GM23338 (cell line): ENCODE results near the gene CPLX1. TPM values are rescaled to one million over a fixed set of nuclear protein-coding genes. Genes with fewer than 3 reads are reported as not detected.

ENCODE experiments used
- ATAC-seq: fragments of 200-7000 bp; cut with Tn5 transposase; 3 replicates; pipeline ENCODE4 v1.9.1; 2020
- DNase-seq: peaks from one replicate; pipeline ENCODE4 v3.0.0-alpha.2; 2015; ENCODE audit warnings: low spot score
- H2AFZ ChIP-seq: fragments of 200-600 bp; sonication (generic); 2 replicates; pipeline ENCODE4 v1.8.0; 2016; ENCODE audit warnings: antibody characterized with exemption, mild to moderate bottlenecking, moderate library complexity
- H3F3A ChIP-seq: fragments of 200-600 bp; sonication (generic); replicated peaks from 2 replicates; pipeline ENCODE4 v1.8.0; 2017; ENCODE audit warnings: antibody characterized with exemption, mixed run types, low read depth
- H3K27ac ChIP-seq: fragments of 200-600 bp; sonication (generic); 2 replicates; pipeline ENCODE4 v1.6.1; 2016; ENCODE audit warnings: low read depth
- H3K27me3 ChIP-seq: fragments of 200-600 bp; sonication (generic); 2 replicates; pipeline ENCODE4 v1.8.0; 2016; ENCODE audit warnings: mild to moderate bottlenecking, mixed run types, moderate library complexity; ENCODE audit not compliant: insufficient read depth
- H3K36me3 ChIP-seq: fragments of 200-600 bp; sonication (generic); 2 replicates; pipeline ENCODE4 v1.8.0; 2016; ENCODE audit warnings: mild to moderate bottlenecking; ENCODE audit not compliant: insufficient read depth
- H3K4me1 ChIP-seq: fragments of 200-600 bp; sonication (generic); 2 replicates; pipeline ENCODE4 v1.8.0; 2016; ENCODE audit warnings: mild to moderate bottlenecking, moderate library complexity; ENCODE audit not compliant: insufficient read depth
- H3K4me2 ChIP-seq: fragments of 200-600 bp; sonication (generic); 2 replicates; pipeline ENCODE4 v1.7.1; 2017; ENCODE audit warnings: mixed run types
- H3K4me3 ChIP-seq: fragments of 200-600 bp; sonication (generic); 2 replicates; pipeline ENCODE4 v1.6.1; 2016; ENCODE audit warnings: mixed run types
- H3K79me2 ChIP-seq: fragments of 200-600 bp; sonication (generic); replicated peaks from 2 replicates; pipeline ENCODE4 v1.8.0; 2017; ENCODE audit warnings: mild to moderate bottlenecking; ENCODE audit not compliant: insufficient read depth
- H3K9me2 ChIP-seq: fragments of 200-600 bp; sonication (generic); 2 replicates; pipeline ENCODE4 v1.8.0; 2017; ENCODE audit not compliant: insufficient read depth
- H4K20me1 ChIP-seq: fragments of 200-600 bp; sonication (generic); replicated peaks from 2 replicates; pipeline ENCODE4 v1.8.0; 2017; ENCODE audit warnings: mild to moderate bottlenecking; ENCODE audit not compliant: insufficient read depth
- H3K27ac Mint-ChIP-seq: 2 replicates; pipeline ENCODE4 v1.8.0; 2020; ENCODE audit warnings: inconsistent platforms, mild to moderate bottlenecking, moderate library complexity, mixed read lengths
- H3K27me3 Mint-ChIP-seq: 3 replicates; pipeline ENCODE4 v1.8.0; 2022; ENCODE audit warnings: low read depth, mild to moderate bottlenecking, moderate library complexity, mixed read lengths, inconsistent platforms; ENCODE audit not compliant: insufficient read depth, poor library complexity
- H3K36me3 Mint-ChIP-seq: 3 replicates; pipeline ENCODE4 v1.8.0; 2021; ENCODE audit warnings: low read depth, mild to moderate bottlenecking, inconsistent platforms, moderate library complexity, mixed read lengths
- H3K4me1 Mint-ChIP-seq: 3 replicates; pipeline ENCODE4 v1.8.0; 2020; ENCODE audit warnings: mild to moderate bottlenecking, inconsistent platforms, mixed read lengths
- H3K4me3 Mint-ChIP-seq: 3 replicates; pipeline ENCODE4 v1.8.0; 2021; ENCODE audit warnings: moderate library complexity, mild to moderate bottlenecking, inconsistent platforms, mixed read lengths
- H3K9me3 Mint-ChIP-seq: 3 replicates; pipeline ENCODE4 v1.8.0; 2020; ENCODE audit warnings: moderate library complexity, mild to moderate bottlenecking, inconsistent platforms, mixed read lengths
- CREB1 ChIP-seq: fragments of 250-450 bp; sonication (Bioruptor Pico); IDR thresholded peaks from 2 replicates; pipeline ENCODE4 v1.5.0; 2020; ENCODE audit warnings: low read depth, mild to moderate bottlenecking, moderate library complexity
- EZH2 ChIP-seq: fragments of 200-600 bp; sonication (generic); IDR thresholded peaks from one replicate; pipeline ENCODE4 v1.8.0; 2017; ENCODE audit warnings: antibody characterized with exemption, mild to moderate bottlenecking, low read depth; ENCODE audit not compliant: unreplicated experiment
- EZH2phosphoT487 ChIP-seq: fragments of 200-600 bp; sonication (generic); IDR thresholded peaks from one replicate; pipeline ENCODE4 v1.8.1; 2018; ENCODE audit warnings: antibody characterized with exemption; ENCODE audit not compliant: unreplicated experiment
- JUNB ChIP-seq: IDR thresholded peaks from one replicate; pipeline ENCODE4 v1.6.1; 2016; ENCODE audit warnings: antibody characterized with exemption; ENCODE audit not compliant: unreplicated experiment
- NANOG ChIP-seq: IDR thresholded peaks from 2 replicates; pipeline ENCODE4 v1.6.1; 2016; ENCODE audit warnings: antibody characterized with exemption, borderline replicate concordance
- POLR2AphosphoS5 ChIP-seq: IDR thresholded peaks from 2 replicates; pipeline ENCODE4 v1.6.1; 2016; ENCODE audit warnings: antibody characterized with exemption, low read depth
- STAT1 ChIP-seq: IDR thresholded peaks from one replicate; pipeline ENCODE4 v1.6.1; 2016; ENCODE audit warnings: antibody characterized with exemption; ENCODE audit not compliant: unreplicated experiment
- ZNF114 ChIP-seq: fragments of 250-450 bp; sonication (Bioruptor Pico); IDR thresholded peaks from 2 replicates; pipeline ENCODE4 v1.5.0; 2020; ENCODE audit warnings: mild to moderate bottlenecking, moderate library complexity
- ZNF331 ChIP-seq: fragments of 250-450 bp; sonication (Bioruptor Pico); IDR thresholded peaks from 2 replicates; pipeline ENCODE4 v1.5.0; 2020; ENCODE audit warnings: low read depth, mild to moderate bottlenecking, moderate library complexity
- polyA plus RNA-seq: library from polyadenylated mRNA; unstranded; fragments of >200 nt; fragmentation: Nextera tagmentation; extraction: Ambion mirVana; gene quantifications from 2 replicates; pipeline ENCODE4 v1.2.1, GENCODE V29; 2016
- total RNA-seq: library from RNA; depleted of rRNA; stranded (reverse); fragments of >200 nt; shearing (Covaris generic); gene quantifications from 2 replicates; pipeline ENCODE4 v1.2.3, GENCODE V29; 2014
- TF ChIP-seq, protein P1 (sequence below): IDR thresholded peaks from one replicate; pipeline ENCODE4 v1.6.1; 2018; ENCODE audit warnings: antibody characterized with exemption; ENCODE audit not compliant: unreplicated experiment
- TF ChIP-seq, protein P2 (sequence below): IDR thresholded peaks from 2 replicates; pipeline ENCODE4 v1.6.1; 2016; ENCODE audit warnings: antibody characterized with exemption
- TF ChIP-seq, protein P3 (sequence below), 2 experiments: fragments of 200-600 bp in 1 of 2; sonication (generic) in 1 of 2; conservative IDR thresholded peaks; 2 replicates each; pipeline versions ENCODE4 v1.5.1 to v1.6.1; 2016 to 2017; ENCODE audit warnings: antibody characterized with exemption in 2 of 2, low read depth in 2 of 2, mild to moderate bottlenecking in 2 of 2, moderate library complexity in 1 of 2

CPLX1 gene
- total and polyA plus RNA-seq, 2 experiments from 2014 or later, result 0.86 to 0.97 TPM

DNA sequence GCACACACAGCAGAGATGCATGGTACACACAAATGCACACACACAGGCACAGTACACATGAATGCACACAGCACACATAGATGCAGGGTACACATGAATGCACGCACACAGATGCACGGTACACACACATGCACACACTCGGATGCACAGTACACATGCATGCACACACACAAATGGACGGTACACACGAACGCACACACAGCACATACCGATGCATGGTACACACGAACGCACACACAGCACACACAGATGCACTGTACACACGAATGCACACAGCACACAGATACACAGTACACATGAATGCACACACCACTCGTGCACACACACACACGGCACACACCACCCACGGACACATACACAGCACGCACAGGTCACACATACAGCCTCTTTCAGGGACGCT lies 43.8 kb upstream of the CPLX1 start:
- Histone ChIP-seq H4K20me1 (no peaks in the 10 kb centered on the region), H3K79me2 (no peaks in the 10 kb centered on the region), H3K27ac (no peak overlapping the region), H2AFZ (no peak overlapping the region), H3K4me1 (no peaks in the 10 kb centered on the region), H3F3A (peaks cover 18% of the 10 kb centered on the region), H3K4me2 (no peak overlapping the region), H3K4me3 (no peak overlapping the region), H3K27me3 (no peaks in the 10 kb centered on the region), H3K9me2 (no peaks in the 10 kb centered on the region), H3K36me3 (no peaks in the 10 kb centered on the region)
- Mint-ChIP-seq H3K9me3 (0 out of 3 replicates have a peak, but pooled peaks cover 4% of the 10 kb centered on the region), H3K27me3 (peaks cover 6% of the 10 kb centered on the region), H3K27ac (no peak overlapping the region), H3K4me1 (no peaks in the 10 kb centered on the region; the same call in 2 of the 3 replicates), H3K4me3 (no peak overlapping the region), H3K36me3 (peaks cover 32% of the 10 kb centered on the region)
- ATAC-seq (no peak), DNase-seq (no peak)
- TF ChIP-seq ZNF114 (CRISPR knock-in tag), result no peak
- TF ChIP-seq, protein P1, sequence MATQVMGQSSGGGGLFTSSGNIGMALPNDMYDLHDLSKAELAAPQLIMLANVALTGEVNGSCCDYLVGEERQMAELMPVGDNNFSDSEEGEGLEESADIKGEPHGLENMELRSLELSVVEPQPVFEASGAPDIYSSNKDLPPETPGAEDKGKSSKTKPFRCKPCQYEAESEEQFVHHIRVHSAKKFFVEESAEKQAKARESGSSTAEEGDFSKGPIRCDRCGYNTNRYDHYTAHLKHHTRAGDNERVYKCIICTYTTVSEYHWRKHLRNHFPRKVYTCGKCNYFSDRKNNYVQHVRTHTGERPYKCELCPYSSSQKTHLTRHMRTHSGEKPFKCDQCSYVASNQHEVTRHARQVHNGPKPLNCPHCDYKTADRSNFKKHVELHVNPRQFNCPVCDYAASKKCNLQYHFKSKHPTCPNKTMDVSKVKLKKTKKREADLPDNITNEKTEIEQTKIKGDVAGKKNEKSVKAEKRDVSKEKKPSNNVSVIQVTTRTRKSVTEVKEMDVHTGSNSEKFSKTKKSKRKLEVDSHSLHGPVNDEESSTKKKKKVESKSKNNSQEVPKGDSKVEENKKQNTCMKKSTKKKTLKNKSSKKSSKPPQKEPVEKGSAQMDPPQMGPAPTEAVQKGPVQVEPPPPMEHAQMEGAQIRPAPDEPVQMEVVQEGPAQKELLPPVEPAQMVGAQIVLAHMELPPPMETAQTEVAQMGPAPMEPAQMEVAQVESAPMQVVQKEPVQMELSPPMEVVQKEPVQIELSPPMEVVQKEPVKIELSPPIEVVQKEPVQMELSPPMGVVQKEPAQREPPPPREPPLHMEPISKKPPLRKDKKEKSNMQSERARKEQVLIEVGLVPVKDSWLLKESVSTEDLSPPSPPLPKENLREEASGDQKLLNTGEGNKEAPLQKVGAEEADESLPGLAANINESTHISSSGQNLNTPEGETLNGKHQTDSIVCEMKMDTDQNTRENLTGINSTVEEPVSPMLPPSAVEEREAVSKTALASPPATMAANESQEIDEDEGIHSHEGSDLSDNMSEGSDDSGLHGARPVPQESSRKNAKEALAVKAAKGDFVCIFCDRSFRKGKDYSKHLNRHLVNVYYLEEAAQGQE, result no peak
- no peak for TF ChIP-seq POLR2AphosphoS5
- TF ChIP-seq, protein P2, sequence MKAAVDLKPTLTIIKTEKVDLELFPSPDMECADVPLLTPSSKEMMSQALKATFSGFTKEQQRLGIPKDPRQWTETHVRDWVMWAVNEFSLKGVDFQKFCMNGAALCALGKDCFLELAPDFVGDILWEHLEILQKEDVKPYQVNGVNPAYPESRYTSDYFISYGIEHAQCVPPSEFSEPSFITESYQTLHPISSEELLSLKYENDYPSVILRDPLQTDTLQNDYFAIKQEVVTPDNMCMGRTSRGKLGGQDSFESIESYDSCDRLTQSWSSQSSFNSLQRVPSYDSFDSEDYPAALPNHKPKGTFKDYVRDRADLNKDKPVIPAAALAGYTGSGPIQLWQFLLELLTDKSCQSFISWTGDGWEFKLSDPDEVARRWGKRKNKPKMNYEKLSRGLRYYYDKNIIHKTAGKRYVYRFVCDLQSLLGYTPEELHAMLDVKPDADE, result no peak
- TF ChIP-seq JUNB, result no peak
- TF ChIP-seq EZH2phosphoT487, result no peak
- no peak for TF ChIP-seq EZH2
- no peak for TF ChIP-seq STAT1
- no peak for TF ChIP-seq ZNF331 (CRISPR knock-in tag)

DNA sequence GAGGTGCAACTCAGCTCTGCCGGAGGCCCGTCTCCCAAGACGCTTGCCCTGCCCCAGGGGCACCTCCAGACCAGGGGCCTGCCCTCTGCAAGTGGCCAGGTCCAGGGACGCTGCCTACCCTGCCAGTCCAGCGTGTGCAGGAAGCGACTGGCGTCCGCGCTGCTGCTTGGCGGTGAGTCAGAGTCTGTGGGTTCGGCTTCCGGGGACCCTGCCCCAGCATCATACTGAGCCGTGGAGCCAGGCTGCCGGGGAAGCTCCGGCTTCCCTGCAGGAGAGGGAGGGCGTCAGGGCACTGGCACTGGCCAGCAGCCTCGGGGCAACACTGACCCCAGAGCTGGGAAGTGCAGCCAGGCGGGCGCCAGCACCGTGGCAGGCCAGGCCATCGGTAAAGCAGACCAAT lies 42.5 kb upstream of the CPLX1 start:
- H4K20me1 ChIP-seq, result no peaks in the 10 kb centered on the region
- H3K79me2 ChIP-seq, result no peaks in the 10 kb centered on the region
- DNase-seq (no peak), ATAC-seq (no peak)
- Mint-ChIP-seq H3K4me1 (no peaks in the 10 kb centered on the region; the same call in 2 of the 3 replicates), H3K9me3 (0 out of 3 replicates have a peak, but pooled peaks cover 4% of the 10 kb centered on the region), H3K36me3 (peaks cover 31% of the 10 kb centered on the region), H3K4me3 (no peak overlapping the region), H3K27me3 (peaks cover 9% of the 10 kb centered on the region), H3K27ac (no peak overlapping the region)
- H3K27me3 ChIP-seq, result no peaks in the 10 kb centered on the region
- H3K9me2 ChIP-seq, result no peaks in the 10 kb centered on the region
- H3K27ac ChIP-seq, result no peak overlapping the region
- H3K4me3 ChIP-seq, result no peak overlapping the region
- H3K36me3 ChIP-seq, result no peaks in the 10 kb centered on the region
- peaks cover 18% of the 10 kb centered on the region for H3F3A ChIP-seq
- H2AFZ ChIP-seq, result no peak overlapping the region
- no peaks in the 10 kb centered on the region for H3K4me1 ChIP-seq
- no peak overlapping the region for H3K4me2 ChIP-seq
- TF ChIP-seq ZNF114 (CRISPR knock-in tag), result no peak
- no peak for TF ChIP-seq EZH2
- no peak for TF ChIP-seq CREB1 (CRISPR knock-in tag)
- TF ChIP-seq, protein P3, sequence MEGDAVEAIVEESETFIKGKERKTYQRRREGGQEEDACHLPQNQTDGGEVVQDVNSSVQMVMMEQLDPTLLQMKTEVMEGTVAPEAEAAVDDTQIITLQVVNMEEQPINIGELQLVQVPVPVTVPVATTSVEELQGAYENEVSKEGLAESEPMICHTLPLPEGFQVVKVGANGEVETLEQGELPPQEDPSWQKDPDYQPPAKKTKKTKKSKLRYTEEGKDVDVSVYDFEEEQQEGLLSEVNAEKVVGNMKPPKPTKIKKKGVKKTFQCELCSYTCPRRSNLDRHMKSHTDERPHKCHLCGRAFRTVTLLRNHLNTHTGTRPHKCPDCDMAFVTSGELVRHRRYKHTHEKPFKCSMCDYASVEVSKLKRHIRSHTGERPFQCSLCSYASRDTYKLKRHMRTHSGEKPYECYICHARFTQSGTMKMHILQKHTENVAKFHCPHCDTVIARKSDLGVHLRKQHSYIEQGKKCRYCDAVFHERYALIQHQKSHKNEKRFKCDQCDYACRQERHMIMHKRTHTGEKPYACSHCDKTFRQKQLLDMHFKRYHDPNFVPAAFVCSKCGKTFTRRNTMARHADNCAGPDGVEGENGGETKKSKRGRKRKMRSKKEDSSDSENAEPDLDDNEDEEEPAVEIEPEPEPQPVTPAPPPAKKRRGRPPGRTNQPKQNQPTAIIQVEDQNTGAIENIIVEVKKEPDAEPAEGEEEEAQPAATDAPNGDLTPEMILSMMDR (conservative IDR thresholded peaks at IDR 0.05; ENCODE audit: low read depth in 2 of 2), result no peak
- TF ChIP-seq, protein P2, result no peak
- TF ChIP-seq ZNF331 (CRISPR knock-in tag), result no peak
- no peak for TF ChIP-seq NANOG
